HG03108 (cell line): Measurements from ENCODE around the gene TMEM52.
A peak's percentile ranks its signal among the peaks of the same experiment; 100 is the strongest.
"Not testable (repeated sequence)": the region's sequence is repeated elsewhere in the genome, so short reads cannot be mapped to it uniquely, and the experiment has no call there.

Experiments
- ATAC-seq: cut with Tn5 transposase; IDR thresholded peaks from one replicate; pipeline ENCODE4 v1.9.1; 2021; ENCODE audit warnings: moderate library complexity; ENCODE audit not compliant: unreplicated experiment

The TMEM52 gene

DNA sequence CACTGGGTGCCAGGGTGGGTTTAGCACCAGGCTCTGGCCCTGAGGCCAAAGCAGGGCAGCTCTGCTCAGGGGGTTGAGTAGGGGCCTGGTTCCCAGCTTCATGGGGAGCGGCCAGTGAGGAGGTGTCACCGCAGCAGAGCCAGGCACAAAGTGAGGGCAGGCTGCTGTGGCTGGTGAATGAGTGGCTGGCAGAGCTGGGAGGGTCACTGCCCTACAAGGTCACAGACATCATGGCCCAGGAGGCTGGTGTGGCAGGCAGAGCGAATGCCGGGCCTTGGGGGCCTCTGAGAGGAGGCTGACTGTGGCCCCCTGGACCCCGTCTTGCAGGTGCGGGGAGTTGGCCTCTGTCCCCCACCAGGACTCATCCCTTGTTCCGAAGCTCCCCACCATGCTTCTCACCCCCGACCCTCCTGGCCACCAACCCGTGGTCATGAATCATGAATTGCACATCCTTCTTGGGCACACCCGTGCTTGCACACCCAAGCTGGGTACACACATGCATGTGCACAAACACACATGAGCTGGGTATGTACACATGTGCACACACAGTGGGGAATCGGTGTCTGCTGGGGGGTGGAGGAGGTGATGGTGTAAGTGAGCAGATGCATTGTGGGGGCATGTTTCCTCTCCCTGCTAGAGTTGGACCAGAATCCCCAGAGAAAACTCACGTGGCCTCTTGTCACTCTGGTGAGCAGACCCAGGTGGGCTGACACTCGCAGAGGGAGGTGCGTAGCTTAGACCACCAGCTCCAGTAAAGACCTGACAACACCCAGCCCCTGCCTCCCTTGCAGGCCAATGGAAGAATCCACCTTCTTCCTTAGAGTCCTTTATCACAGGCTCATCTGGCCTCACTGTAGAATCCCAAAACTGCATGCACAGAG lies 23.4 kb downstream of the TMEM52 start:
- no peak for ATAC-seq

DNA sequence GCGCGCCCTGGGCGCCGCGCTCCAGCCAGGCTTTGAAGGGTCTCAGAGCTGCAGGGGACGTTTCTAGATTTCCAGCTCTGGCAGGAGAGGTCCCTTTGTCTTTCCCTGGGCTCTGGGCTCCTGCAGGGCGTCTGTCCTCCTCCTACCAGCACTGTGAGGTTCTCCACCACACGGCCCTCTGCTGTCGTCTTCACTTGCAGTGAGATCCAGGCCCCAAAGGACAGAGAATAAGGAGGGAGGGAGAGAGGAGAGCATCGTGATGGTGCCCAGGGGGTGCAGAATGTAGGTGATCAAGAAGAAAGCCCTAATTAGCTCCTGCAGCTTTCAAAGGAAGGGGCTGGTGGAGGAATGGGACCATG lies 24.0 kb downstream of the TMEM52 start:
- ATAC-seq: no peak

DNA sequence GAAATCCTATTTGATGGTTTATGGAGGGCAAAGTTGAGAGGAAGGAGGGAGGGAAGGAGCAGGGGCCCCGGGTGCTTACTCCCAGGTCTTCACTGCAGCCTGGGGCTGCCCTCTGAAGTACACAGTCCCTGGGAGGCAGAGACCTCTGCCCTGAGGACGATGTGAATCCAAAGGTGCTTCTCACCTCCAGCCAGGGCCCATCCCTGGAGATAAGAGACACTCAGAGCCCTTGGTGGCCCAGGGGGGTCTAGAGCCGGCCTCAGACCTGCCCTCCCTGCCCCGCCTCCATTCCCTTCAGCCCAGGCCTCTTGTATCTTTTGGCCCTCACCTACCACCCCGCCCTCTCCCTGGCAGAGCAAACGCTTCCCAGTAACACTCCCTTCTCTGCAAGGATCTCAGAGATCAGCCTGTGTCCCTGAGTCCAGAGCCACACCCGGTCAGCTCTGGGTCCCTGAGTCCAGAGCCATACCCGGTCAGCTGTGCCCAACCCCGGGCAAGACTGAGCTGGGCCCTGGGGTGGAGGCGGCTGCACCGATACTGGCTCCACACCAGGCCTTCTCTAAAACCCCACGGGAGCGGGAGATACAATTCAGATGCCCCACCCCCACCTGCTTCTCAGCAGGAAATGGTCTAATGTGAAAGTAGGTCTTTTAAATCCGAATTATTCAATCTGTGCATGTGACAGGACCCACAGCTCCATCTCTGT lies 24.6 kb downstream of the TMEM52 start:
- no peak for ATAC-seq

DNA sequence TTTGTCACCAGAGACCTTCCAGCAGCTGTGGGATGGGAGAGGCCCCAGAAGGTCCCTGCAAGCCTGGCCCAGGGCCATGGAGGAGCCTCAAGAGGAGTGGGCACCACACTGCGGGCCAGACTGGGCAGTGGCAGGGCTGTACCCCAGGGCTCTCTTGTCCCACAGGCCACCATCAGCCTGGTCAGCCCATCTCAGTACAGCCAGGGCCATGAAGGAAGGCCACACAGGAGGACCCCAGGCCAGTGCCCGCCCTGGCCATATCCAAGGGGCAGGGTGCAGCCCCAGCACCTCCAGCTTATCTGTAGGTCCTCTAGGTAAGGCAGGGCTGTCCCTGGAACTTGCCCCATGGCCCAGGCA lies 25.1 kb downstream of the TMEM52 start:
- ATAC-seq: no peak

DNA sequence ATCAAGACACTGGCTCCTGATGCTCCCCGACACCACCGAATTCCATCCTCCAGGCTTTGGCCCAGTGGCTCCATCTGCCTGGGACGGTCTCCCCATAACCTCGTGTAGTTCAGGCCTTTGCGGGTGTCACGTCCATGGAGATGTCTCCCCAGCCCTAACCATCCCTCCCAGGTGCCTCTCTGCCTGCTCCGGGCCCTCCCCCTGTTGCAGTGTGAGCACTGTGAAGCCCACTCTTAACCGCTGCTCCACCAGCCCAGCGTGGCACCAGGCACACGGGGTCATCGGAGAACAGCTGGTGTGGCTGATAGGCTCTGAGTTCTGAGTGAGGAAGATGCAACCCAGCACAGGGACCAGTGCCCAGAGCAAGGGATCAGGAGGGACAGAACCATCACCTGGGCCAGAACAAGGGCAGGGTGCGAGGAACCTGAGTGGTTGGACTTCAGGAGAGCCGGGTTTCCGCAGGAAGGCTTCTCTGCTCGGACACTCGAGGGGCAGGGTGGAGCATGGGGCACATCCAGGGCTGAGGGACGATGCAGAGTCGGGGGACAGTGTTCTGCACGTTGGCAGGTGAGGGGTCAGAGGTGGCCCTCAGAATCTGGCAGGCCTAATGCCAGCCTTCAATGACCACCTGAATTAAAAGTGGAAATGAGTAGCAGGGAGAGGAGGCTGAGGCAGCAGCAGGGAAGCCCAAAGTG lies 25.6 kb downstream of the TMEM52 start:
- ATAC-seq: no peak

DNA sequence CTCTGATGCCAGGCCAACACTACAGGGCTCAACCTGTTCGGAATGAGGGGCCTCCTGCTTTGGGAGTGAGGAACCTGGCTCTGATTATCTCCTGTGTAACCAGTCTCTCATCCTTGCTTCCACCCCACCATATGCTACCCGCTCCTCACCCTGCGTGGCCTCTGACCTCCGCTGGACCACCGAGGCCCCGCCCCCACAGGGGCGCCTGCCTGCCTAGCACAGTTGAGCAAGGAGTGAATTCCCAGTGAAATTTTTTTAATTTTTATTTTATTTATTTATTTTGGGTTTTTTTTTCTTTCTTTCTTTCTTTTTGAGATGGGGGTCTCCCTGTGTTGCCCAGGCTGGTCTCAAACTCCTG lies 26.3 kb downstream of the TMEM52 start:
- ATAC-seq: no peak

DNA sequence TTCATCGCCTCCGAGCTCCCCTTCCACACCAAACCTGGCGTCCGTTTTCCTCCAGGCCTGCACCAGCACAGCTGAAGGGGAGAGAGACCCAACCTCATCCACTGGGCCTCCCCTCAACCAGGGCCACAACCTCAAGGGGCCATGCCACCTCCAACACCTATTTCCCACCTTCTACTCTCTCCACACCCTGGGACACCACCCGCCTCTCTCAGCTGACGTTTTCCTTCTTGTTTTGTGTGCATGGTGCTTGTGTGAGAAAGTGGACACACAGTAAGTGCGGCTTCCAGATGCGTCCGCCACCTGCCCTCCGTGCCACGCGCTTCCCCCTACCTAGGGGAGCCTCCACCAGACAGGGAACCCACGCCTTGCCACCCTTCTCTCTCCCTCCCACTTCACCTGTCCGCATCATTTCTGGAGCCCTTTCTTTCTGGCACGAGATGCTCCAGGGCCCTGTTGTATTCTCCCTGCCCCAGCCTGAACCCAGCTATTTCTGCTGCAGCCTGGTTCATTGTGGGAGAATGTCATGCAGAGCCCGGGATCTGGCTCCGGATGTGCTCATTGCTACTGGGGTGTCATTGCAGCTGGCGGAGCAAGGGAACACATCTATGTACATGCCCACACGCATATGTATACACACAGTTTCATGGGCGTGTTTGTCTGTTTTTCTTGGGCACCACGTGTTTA lies 26.9 kb downstream of the TMEM52 start:
- no peak for ATAC-seq

DNA sequence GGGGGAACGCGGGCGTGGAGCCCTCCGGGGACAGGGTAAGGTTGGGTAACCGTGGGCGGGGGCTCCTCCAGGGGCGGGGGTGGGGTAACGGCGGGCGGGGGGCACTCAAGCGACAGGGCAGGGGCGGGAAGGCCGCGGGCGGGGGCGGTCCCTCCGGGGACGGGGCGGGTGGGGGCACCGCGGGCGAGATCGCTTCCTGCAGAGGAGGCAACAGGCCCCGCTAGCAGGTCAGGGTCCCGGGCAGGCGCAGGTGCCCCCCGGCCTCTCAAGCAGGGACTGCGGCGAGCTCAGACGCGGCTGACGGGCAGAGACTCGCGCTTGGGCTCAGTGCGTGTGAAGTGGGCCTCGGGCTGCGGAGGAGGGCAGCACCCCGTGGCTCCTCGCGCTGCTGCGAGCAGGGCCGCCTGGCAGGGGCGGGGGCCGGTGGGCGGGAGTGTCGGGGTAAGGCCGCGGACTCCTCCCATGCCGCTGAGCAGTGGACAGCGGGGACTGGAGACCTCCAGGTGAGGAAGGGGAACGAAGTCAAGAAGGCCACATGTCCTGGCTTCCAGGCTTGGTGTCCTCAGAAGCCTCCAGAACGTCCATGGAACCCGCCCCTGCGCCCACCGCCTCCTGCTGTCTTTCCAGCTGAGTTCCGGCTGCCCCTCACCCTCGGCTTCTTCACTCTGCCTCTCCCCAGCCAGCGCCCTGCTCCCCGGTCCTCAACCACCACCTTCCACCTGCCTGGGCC lies 27.6 kb downstream of the TMEM52 start:
- peak; percentile 17 for ATAC-seq

DNA sequence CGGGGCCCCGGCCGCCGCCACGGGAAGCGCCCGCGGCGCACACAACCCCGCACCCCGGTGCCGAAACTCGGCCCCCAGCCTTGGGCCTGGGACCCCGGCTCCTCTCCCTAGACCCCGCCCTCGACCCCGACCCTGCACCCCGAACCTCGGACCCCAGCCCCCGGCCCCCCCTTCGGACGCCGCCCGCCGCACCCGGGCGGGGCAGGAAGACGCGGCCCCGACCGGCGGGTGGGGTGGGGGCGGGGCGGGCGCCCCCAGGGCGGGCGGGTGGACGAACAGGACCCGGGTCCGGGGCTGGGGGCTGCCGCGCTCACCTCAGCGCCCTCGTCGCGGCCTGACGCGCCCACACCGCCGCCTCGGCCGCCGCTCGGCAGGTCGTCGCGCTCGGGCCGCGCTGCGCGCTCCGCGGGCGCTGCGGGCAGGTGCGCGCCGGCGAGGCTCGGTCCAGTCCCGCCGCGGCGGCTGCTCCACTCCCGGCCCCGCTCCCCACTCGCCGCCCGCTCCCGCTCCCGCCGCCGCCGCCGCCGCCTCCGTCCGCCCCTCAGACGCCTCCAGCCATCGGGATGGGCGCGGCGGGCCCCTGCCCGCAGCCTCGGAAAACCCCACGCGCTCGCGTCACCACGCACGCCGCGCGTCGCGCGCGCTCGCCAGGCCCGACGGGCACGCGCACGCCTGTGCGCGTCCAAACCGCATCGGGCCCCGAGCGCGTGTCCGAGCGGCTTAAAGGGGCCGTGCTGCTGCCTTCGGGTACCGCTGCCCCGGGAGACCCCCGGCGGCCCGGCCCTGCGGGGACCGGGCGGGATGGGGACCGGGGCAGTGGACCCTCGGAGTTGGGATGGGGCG lies 28.4 kb downstream of the TMEM52 start, which contains the start of gene GNB1:
GNB1 (minus strand) TSS at position 582 of the 843 bp plus-strand sequence. CDS start 65,634 bp downstream, outside the sequence.
- ATAC-seq: peak; percentile 58

DNA sequence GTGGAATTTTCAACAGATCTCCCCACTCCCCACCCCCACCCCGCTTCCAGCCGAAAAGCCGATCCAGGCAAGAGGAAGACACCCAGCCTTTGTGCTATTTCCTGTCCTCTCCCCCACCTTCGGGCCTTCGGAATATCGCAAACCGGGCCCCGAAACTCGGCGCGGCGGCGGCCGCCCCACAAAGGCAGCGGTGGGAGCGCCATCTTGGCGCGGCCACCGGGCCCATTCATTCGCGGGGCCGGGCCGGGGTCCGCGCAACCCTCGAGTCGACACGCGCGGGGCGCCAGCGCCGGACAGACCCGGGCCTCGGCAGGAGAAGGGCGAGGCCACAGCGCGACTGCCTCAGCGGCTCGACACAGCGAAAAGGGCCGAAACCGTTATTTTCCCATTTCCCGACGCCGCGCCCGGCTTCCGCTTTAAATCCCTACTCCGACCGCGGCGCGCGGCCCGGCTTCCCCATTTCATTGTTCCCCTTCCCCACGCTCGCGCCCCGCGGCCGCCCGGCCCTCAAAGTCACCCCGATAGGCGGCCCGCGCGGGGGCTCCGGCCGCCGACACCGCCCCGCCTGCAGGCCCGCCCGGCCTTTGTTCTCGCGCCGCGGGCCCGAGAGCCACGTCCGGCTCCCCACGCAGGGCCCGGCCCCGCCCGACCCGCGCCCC lies 29.1 kb downstream of the TMEM52 start:
- ATAC-seq: peak; percentile 23

DNA sequence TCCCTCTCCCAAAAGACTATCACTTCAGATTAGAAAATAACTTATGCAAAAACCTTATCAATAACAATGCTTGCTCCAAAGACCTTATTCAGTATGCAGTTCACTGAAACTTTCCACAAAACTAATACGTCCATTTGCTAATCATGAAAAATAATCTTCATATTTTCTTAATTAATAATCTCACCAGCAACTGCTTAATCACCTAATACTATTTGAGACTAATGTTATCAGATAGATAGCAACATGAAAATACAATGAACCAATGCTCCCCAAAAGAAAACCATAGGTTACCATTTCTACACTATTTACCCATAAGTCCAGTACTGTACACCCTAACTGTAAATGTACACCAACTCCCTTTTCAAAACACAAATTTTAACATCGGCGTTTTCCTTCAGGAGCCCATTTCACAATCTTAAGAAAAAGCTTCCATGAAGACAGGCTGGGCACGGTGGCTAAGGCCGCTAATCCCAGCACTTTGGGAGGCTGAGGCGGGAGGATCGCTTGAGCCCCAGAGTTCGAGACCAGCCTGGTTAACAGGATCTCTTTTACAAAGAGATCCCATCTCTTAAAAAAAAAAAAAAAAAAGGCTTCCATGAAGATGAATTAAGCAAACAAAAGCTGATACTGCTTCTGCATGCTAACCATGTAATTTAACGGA lies 29.9 kb downstream of the TMEM52 start:
- ATAC-seq: no peak

DNA sequence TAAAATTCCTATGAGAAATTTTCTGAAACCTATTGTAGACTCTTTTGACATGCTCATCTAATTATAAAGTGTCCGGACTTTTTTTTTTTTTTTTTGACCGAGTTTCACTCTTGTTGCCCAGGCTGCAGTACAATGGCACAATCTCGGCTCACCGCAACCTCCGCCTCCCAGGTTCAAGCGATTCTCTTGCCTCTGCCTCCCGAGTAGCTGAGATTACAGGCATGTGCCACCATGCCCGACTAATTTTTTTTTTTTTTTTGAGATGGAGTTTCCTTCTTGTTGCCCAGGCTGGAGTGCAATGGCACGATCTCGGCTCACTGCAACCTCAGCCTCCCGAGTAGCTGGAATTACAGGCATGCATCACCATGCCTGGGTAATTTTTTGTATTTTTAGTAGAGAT lies 35.2 kb downstream of the TMEM52 start:
- ATAC-seq: not testable (repeated sequence)

DNA sequence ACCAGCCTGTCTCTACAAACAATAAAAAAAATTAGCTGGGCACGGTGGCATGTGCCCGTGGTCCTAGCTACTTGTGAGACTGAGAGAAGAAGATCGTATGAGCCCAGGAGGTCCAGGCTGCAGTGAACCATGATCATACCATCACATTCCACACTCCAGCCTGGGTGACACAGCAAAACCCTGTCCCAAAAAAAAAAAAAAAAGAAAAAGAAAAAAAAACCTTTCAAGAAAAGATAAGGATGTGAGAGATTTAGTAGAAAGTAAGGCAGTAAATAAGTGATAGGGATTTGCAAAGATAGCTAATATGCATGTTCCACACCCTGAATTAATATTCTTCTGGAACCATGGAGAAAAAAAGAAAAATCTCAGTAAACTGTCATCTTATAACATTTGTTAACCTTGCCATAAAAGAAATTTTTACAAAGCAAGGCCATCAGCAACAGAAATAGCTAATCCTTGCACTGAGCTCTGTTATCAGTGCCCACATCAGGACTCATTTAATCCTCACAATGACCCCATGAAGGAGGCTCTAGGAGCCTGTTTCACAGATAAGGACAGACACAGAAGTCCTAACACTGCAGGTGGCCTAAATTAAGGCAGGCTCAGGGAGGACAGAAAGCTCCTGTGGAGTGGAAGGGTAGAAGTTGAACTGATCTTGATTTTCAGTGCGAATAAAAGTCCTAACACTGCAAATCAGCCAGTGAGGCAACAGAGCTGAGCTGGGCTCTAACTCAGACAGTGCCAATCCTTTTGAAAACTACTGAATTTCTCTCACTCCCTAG lies 35.8 kb downstream of the TMEM52 start:
- no peak for ATAC-seq

DNA sequence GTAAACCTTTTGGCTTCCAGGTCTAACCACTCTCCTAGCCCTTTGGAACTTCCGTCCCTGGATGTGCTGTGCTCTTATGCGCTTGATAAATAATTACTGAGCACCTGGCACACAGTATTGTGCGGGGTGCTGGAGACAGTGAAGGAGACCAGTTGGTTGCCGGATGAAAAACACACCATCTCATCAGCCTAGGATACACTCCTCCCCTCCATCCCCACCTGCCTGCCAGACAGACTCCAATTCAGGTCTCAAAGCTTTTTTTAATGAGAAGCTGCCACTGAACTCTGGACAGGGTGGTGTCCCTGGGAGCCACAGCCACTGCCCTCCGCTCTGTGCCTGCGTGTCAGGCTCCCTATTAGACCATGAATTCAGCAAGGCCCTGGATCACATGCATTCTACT lies 37.4 kb downstream of the TMEM52 start:
- ATAC-seq: no peak

DNA sequence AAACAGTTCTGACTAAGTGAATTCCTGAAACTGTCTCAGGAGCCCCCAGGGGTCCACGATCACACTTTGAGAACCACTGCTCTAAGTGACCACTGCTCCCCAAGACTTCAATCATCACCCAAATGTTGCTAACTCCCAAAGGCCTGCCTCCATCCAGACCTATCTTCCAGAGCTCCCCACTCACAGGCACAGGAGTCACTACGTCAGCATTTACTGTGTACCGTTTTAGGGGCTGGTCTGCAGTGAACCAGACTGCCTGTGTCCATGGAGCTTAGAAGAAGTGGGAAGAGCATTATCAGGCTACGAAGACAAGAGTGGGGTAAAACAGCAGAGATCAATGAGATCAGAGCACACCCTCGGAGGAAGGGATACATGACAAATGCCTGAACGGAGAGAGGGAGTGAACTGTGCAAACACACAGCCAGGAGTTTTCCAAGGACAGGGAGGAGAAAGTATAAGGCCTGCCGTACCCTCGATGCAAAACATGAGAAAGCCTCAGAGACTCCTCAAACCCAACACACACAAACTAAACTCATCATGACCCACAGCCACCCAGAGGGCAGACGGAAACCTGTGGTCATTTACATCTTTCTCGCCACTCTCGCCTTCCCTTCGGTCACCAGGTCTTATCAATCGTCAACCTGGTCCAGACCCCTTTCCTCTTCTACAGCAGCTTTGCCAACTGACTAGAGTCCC lies 38.3 kb downstream of the TMEM52 start:
- no peak for ATAC-seq

DNA sequence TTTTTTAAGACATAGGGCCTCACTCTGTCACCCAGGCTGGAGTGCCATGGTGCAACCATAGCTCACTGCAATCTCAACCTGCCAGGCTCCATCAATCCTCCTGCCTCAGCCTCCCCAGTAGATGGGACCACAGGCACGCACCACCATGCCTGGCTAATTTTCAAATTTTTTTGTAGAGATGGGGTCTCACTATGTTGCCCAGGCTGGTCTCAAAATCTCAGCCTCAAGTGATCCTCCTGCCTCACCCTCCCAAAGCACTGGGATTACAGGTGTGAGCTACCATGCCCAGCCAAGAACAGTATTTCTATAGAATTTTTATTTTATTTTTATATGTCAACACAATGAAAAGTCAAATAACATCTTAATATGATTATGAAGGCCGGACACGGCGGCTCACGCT lies 39.1 kb downstream of the TMEM52 start:
- ATAC-seq: no peak

DNA sequence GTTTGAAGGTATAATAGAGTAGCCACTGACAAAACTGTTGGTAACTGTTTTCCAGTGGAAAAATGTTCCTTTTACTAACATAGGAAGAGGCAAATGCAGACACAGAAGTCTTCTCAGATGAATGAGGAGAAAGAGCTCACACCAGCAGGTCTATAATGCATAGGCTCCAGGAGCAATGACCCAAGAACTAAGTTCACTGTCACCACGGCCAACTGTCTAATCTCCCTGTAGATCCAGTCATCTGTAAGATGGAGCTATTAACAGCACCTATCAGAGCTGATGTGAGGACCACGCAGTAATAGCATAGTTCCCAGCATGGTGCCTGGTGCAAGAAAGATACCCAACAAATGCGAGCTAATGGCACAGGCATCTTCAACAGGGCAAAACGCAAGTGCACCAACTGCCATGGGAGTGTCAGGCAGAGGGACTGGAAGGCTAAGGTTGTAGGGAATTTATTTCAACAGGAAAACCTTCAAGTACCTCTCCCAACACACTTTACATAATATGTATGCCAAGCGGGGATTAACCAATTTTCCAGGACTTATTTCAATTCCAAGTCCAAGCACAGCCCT lies 41.1 kb downstream of the TMEM52 start:
- ATAC-seq: no peak
